Measurements from ENCODE around the gene ASPHD2.
A peak's percentile ranks its signal among the peaks of the same experiment; 100 is the strongest.

Gene ASPHD2

GRCh38 chr22:26463688-26464087, 34.6 kb downstream of the ASPHD2 start:
- Histone ChIP-seq H3K9me3 (replicated peaks; ENCODE audit: low read length) (no peaks in the 10 kb centered on the region), H3K27me3 (ENCODE audit: control insufficient read depth, insufficient read depth, low read length) (no peaks in the 10 kb centered on the region), H3K36me3 (ENCODE audit: insufficient read depth, low read length) (peaks cover 55% of the 10 kb centered on the region), H3K4me3 (ENCODE audit: low read length) (no peak overlapping the region), H3K4me2 (ENCODE audit: low read length) (no peak overlapping the region), H3K4me1 (ENCODE audit: control insufficient read depth, insufficient read depth, low read length) (no peaks in the 10 kb centered on the region), H3K9ac (ENCODE audit: low read depth, low read length) (no peak overlapping the region)

GRCh38 chr22:26464312-26464711, 35.3 kb downstream of the ASPHD2 start:
- Histone ChIP-seq H3K4me2 (ENCODE audit: low read length) (no peak overlapping the region), H3K4me1 (ENCODE audit: control insufficient read depth, insufficient read depth, low read length) (no peaks in the 10 kb centered on the region), H3K9me3 (replicated peaks; ENCODE audit: low read length) (no peaks in the 10 kb centered on the region), H3K36me3 (ENCODE audit: insufficient read depth, low read length) (peaks cover 54% of the 10 kb centered on the region), H3K27me3 (ENCODE audit: control insufficient read depth, insufficient read depth, low read length) (no peaks in the 10 kb centered on the region), H3K9ac (ENCODE audit: low read depth, low read length) (no peak overlapping the region), H3K4me3 (ENCODE audit: low read length) (no peak overlapping the region)

- peaks cover 8% of the 10 kb centered on the region for H3K4me1 ChIP-seq (ENCODE audit: control insufficient read depth, insufficient read depth, low read length)
- no peak overlapping the region for H3K4me3 ChIP-seq (ENCODE audit: low read length)
- no peak overlapping the region for H3K4me2 ChIP-seq (ENCODE audit: low read length)
- peaks cover 72% of the 10 kb centered on the region for H3K36me3 ChIP-seq (ENCODE audit: insufficient read depth, low read length)
- no peaks in the 10 kb centered on the region for H3K9me3 ChIP-seq (replicated peaks; ENCODE audit: low read length)
- no peak overlapping the region for H3K9ac ChIP-seq (ENCODE audit: low read depth, low read length)
- no peaks in the 10 kb centered on the region for H3K27me3 ChIP-seq (ENCODE audit: control insufficient read depth, insufficient read depth, low read length)
These were observed 37.1 kb downstream of the ASPHD2 start for GRCh38 chr22:26466196-26466595.

- Histone ChIP-seq H3K36me3 (ENCODE audit: insufficient read depth, low read length) (peaks cover 57% of the 10 kb centered on the region), H3K9me3 (replicated peaks; ENCODE audit: low read length) (no peaks in the 10 kb centered on the region), H3K4me2 (ENCODE audit: low read length) (peak overlapping the region; percentile 23), H3K9ac (ENCODE audit: low read depth, low read length) (peak overlapping the region; percentile 12), H3K4me1 (ENCODE audit: control insufficient read depth, insufficient read depth, low read length) (peaks cover 25% of the 10 kb centered on the region), H3K4me3 (ENCODE audit: low read length) (no peak overlapping the region), H3K27me3 (ENCODE audit: control insufficient read depth, insufficient read depth, low read length) (no peaks in the 10 kb centered on the region)
These were observed 41.7 kb downstream of the ASPHD2 start for GRCh38 chr22:26470807-26471206.

- H3K4me2 ChIP-seq (ENCODE audit: low read length): peak overlapping the region; percentile 23
- H3K4me1 ChIP-seq (ENCODE audit: control insufficient read depth, insufficient read depth, low read length): peaks cover 26% of the 10 kb centered on the region
- peak overlapping the region; percentile 12 for H3K9ac ChIP-seq (ENCODE audit: low read depth, low read length)
- no peaks in the 10 kb centered on the region for H3K9me3 ChIP-seq (replicated peaks; ENCODE audit: low read length)
- no peaks in the 10 kb centered on the region for H3K27me3 ChIP-seq (ENCODE audit: control insufficient read depth, insufficient read depth, low read length)
- H3K36me3 ChIP-seq (ENCODE audit: insufficient read depth, low read length): peaks cover 56% of the 10 kb centered on the region
- H3K4me3 ChIP-seq (ENCODE audit: low read length): no peak overlapping the region
These were observed 42.5 kb downstream of the ASPHD2 start for GRCh38 chr22:26471522-26471921.

GRCh38 chr22:26474682-26475081, 45.6 kb downstream of the ASPHD2 start:
- Histone ChIP-seq H3K9me3 (replicated peaks; ENCODE audit: low read length) (no peaks in the 10 kb centered on the region), H3K36me3 (ENCODE audit: insufficient read depth, low read length) (peaks cover 51% of the 10 kb centered on the region), H3K27me3 (ENCODE audit: control insufficient read depth, insufficient read depth, low read length) (no peaks in the 10 kb centered on the region), H3K4me1 (ENCODE audit: control insufficient read depth, insufficient read depth, low read length) (peaks cover 36% of the 10 kb centered on the region), H3K9ac (ENCODE audit: low read depth, low read length) (no peak overlapping the region), H3K4me2 (ENCODE audit: low read length) (no peak overlapping the region), H3K4me3 (ENCODE audit: low read length) (no peak overlapping the region)

GRCh38 chr22:26476705-26477340, 47.8 kb downstream of the ASPHD2 start:
- Histone ChIP-seq H3K4me2 (ENCODE audit: low read length) (no peak overlapping the region), H3K9me3 (replicated peaks; ENCODE audit: low read length) (no peaks in the 10 kb centered on the region), H3K4me1 (ENCODE audit: control insufficient read depth, insufficient read depth, low read length) (peaks cover 24% of the 10 kb centered on the region), H3K9ac (ENCODE audit: low read depth, low read length) (no peak overlapping the region), H3K4me3 (ENCODE audit: low read length) (no peak overlapping the region), H3K27me3 (ENCODE audit: control insufficient read depth, insufficient read depth, low read length) (no peaks in the 10 kb centered on the region), H3K36me3 (ENCODE audit: insufficient read depth, low read length) (peaks cover 37% of the 10 kb centered on the region)

GRCh38 chr22:26477341-26477731, 48.3 kb downstream of the ASPHD2 start:
- Histone ChIP-seq H3K27me3 (ENCODE audit: control insufficient read depth, insufficient read depth, low read length) (no peaks in the 10 kb centered on the region), H3K4me3 (ENCODE audit: low read length) (no peak overlapping the region), H3K9me3 (replicated peaks; ENCODE audit: low read length) (no peaks in the 10 kb centered on the region), H3K4me2 (ENCODE audit: low read length) (no peak overlapping the region), H3K36me3 (ENCODE audit: insufficient read depth, low read length) (peaks cover 33% of the 10 kb centered on the region), H3K9ac (ENCODE audit: low read depth, low read length) (no peak overlapping the region), H3K4me1 (ENCODE audit: control insufficient read depth, insufficient read depth, low read length) (peaks cover 21% of the 10 kb centered on the region)

GRCh38 chr22:26479043-26479791, 50.2 kb downstream of the ASPHD2 start:
- H3K27me3 ChIP-seq (ENCODE audit: control insufficient read depth, insufficient read depth, low read length): no peaks in the 10 kb centered on the region
- H3K4me3 ChIP-seq (ENCODE audit: low read length): no peak overlapping the region
- no peaks in the 10 kb centered on the region for H3K9me3 ChIP-seq (replicated peaks; ENCODE audit: low read length)
- peaks cover 24% of the 10 kb centered on the region for H3K36me3 ChIP-seq (ENCODE audit: insufficient read depth, low read length)
- peak overlapping the region; percentile 8 for H3K4me2 ChIP-seq (ENCODE audit: low read length)
- H3K9ac ChIP-seq (ENCODE audit: low read depth, low read length): no peak overlapping the region
- H3K4me1 ChIP-seq (ENCODE audit: control insufficient read depth, insufficient read depth, low read length): peaks cover 28% of the 10 kb centered on the region

GRCh38 chr22:26479792-26480610, 50.9 kb downstream of the ASPHD2 start:
- no peak overlapping the region for H3K9ac ChIP-seq (ENCODE audit: low read depth, low read length)
- H3K4me3 ChIP-seq (ENCODE audit: low read length): no peak overlapping the region
- peaks cover 30% of the 10 kb centered on the region for H3K4me1 ChIP-seq (ENCODE audit: control insufficient read depth, insufficient read depth, low read length)
- peak overlapping the region; percentile 8 for H3K4me2 ChIP-seq (ENCODE audit: low read length)
- H3K9me3 ChIP-seq (replicated peaks; ENCODE audit: low read length): no peaks in the 10 kb centered on the region
- peaks cover 24% of the 10 kb centered on the region for H3K36me3 ChIP-seq (ENCODE audit: insufficient read depth, low read length)
- H3K27me3 ChIP-seq (ENCODE audit: control insufficient read depth, insufficient read depth, low read length): no peaks in the 10 kb centered on the region

- Histone ChIP-seq H3K9ac (ENCODE audit: low read depth, low read length) (no peak overlapping the region), H3K4me3 (ENCODE audit: low read length) (no peak overlapping the region), H3K27me3 (ENCODE audit: control insufficient read depth, insufficient read depth, low read length) (no peaks in the 10 kb centered on the region), H3K9me3 (replicated peaks; ENCODE audit: low read length) (no peaks in the 10 kb centered on the region), H3K36me3 (ENCODE audit: insufficient read depth, low read length) (peaks cover 24% of the 10 kb centered on the region), H3K4me1 (ENCODE audit: control insufficient read depth, insufficient read depth, low read length) (peaks cover 34% of the 10 kb centered on the region), H3K4me2 (ENCODE audit: low read length) (no peak overlapping the region)
These were observed 51.5 kb downstream of the ASPHD2 start for GRCh38 chr22:26480611-26480932.

All from skeletal muscle satellite cell (primary cell).